HepG2 (cell line): ENCODE measurements around the gene CAPN14. TPM values are rescaled to one million over a fixed set of nuclear protein-coding genes. Genes with fewer than 3 reads are reported as not detected.

Experiments
- ATAC-seq: fragments of 200-7000 bp; cut with Tn5 transposase; 3 replicates; pipeline ENCODE4 v1.9.1; 2020; ENCODE audit warnings: mild to moderate bottlenecking, moderate library complexity
- BruUV-seq: library from RNA; stranded (reverse); fragments of 400-500 nt; replicated peaks from 2 replicates; lab custom pipeline; 2021; lab: Mats Ljungman, UMichigan
- CTCF ChIA-PET: fragments of 300-600 bp; formaldehyde crosslinking; extraction: SDS; loops from one replicate; lab custom pipeline; 2021; ENCODE audit warnings: low total read pairs, inconsistent platforms, low intra/inter-chr PET ratio; lab: Yijun Ruan, JAX
- POLR2A ChIA-PET: fragments of 350-600 bp; sonication (Branson Sonifier 250); formaldehyde crosslinking; loops from one replicate; lab custom pipeline; 2020; ENCODE audit warnings: antibody characterized with exemption, inconsistent platforms; lab: Yijun Ruan, JAX
- DNase-seq: peaks from one replicate; pipeline ENCODE4 v3.0.0-alpha.2; 2015; ENCODE audit warnings: low spot score
- FAIRE-seq: peaks from 3 replicates; lab custom pipeline; 2011; peaks lifted over from hg19 to GRCh38; lab: Jason Lieb, UNC
- H2AFZ ChIP-seq: one replicate; pipeline ENCODE4 v1.6.1; 2011; ENCODE audit warnings: low read length, inconsistent platforms
- H3K27ac ChIP-seq: fragments of 300-600 bp; 3 replicates; pipeline ENCODE4 v1.8.0; 2011; ENCODE audit warnings: mixed run types, mild to moderate bottlenecking, mixed read lengths, low read length, inconsistent platforms; ENCODE audit not compliant: insufficient read depth; ENCODE audit errors: extremely low read length
- H3K27me3 ChIP-seq, 2 experiments: fragments of 200-600 bp in 1 of 2; 2 replicates in 1 of 2; 3 replicates in 1 of 2; pipeline versions ENCODE4 v1.6.0 to v1.8.0; 2011; ENCODE audit warnings: low read length in 2 of 2, mild to moderate bottlenecking in 2 of 2, moderate library complexity in 2 of 2, inconsistent platforms in 1 of 2; ENCODE audit not compliant: insufficient read depth in 2 of 2, control insufficient read depth in 1 of 2
- H3K36me3 ChIP-seq, 2 experiments: fragments of 200-600 bp in 1 of 2; replicated peaks in 1 of 2; 2 replicates in 1 of 2; 3 replicates in 1 of 2; pipeline versions ENCODE4 v1.5.1 to v1.8.0; 2011; ENCODE audit warnings: low read length in 2 of 2, inconsistent platforms in 1 of 2; ENCODE audit not compliant: insufficient read depth in 2 of 2, control insufficient read depth in 1 of 2
- H3K4me1 ChIP-seq: 2 replicates; pipeline ENCODE4 v1.5.1; 2012; ENCODE audit warnings: low read length, inconsistent platforms; ENCODE audit not compliant: insufficient read depth
- H3K4me2 ChIP-seq: 2 replicates; pipeline ENCODE4 v1.6.0; 2011; ENCODE audit warnings: low read depth, low read length, inconsistent platforms
- H3K4me3 ChIP-seq, 3 experiments: fragments of 200-600 bp in 1 of 3; sonication (generic), shearing (Covaris generic) in 1 of 3; replicated peaks in 1 of 3; 2 replicates each; pipeline ENCODE4 v1.5.1; 2011 to 2016; ENCODE audit warnings: low read length in 3 of 3, inconsistent platforms in 2 of 3, low read depth in 2 of 3, mild to moderate bottlenecking in 2 of 3, control low read depth in 1 of 3, mixed read lengths in 1 of 3; ENCODE audit not compliant: insufficient read depth in 1 of 3
- H3K79me2 ChIP-seq: one replicate; pipeline ENCODE4 v1.6.1; 2011; ENCODE audit warnings: low read length, inconsistent platforms; ENCODE audit not compliant: insufficient read depth
- H3K9ac ChIP-seq: 2 replicates; pipeline ENCODE4 v1.6.0; 2011; ENCODE audit warnings: mild to moderate bottlenecking, low read depth, low read length, inconsistent platforms; ENCODE audit not compliant: insufficient read depth
- H3K9me3 ChIP-seq: 2 replicates; pipeline ENCODE4 v1.5.1; 2012; ENCODE audit warnings: mild to moderate bottlenecking, low read length
- H4K20me1 ChIP-seq: 2 replicates; pipeline ENCODE4 v1.6.0; 2011; ENCODE audit warnings: inconsistent platforms, mild to moderate bottlenecking, low read length, moderate library complexity; ENCODE audit not compliant: insufficient read depth
- CHD2 ChIP-seq: IDR thresholded peaks from 2 replicates; pipeline ENCODE4 v1.6.1; 2011; ENCODE audit warnings: low read depth, low read length, improper control_type of control experiment
- KAT2B ChIP-seq: fragments of 150-350 bp; IDR thresholded peaks from 2 replicates; pipeline ENCODE4 v1.6.1; 2014; ENCODE audit warnings: low read depth, low read length, borderline replicate concordance
- PLRG1 ChIP-seq: fragments of 450-650 bp; conservative IDR thresholded peaks from 2 replicates; pipeline ENCODE4 v1.6.1; 2016
- SMAD9 ChIP-seq: sonication (generic); formaldehyde crosslinking; IDR thresholded peaks from 2 replicates; pipeline ENCODE4 v1.5.1; 2020; ENCODE audit warnings: mild to moderate bottlenecking, missing genetic modification reagents
- ZNF33A ChIP-seq: sonication (generic); formaldehyde crosslinking; IDR thresholded peaks from 2 replicates; pipeline ENCODE4 v1.5.1; 2020; ENCODE audit warnings: missing genetic modification reagents, mild to moderate bottlenecking, moderate library complexity, borderline replicate concordance
- ZNF343 ChIP-seq: sonication (generic); formaldehyde crosslinking; IDR thresholded peaks from 2 replicates; pipeline ENCODE4 v1.4.0; 2020; ENCODE audit warnings: mild to moderate bottlenecking, missing genetic modification reagents
- ZNF451 ChIP-seq: sonication (generic); formaldehyde crosslinking; IDR thresholded peaks from 2 replicates; pipeline ENCODE4 v1.5.0; 2020; ENCODE audit warnings: mild to moderate bottlenecking, missing genetic modification reagents
- ZNF724P ChIP-seq: sonication (generic); formaldehyde crosslinking; IDR thresholded peaks from 2 replicates; pipeline ENCODE4 v1.8.0; 2022; ENCODE audit warnings: missing genetic modification reagents, borderline replicate concordance
- ZSCAN21 ChIP-seq: sonication (generic); formaldehyde crosslinking; IDR thresholded peaks from 2 replicates; pipeline ENCODE4 v1.8.0; 2022; ENCODE audit warnings: mild to moderate bottlenecking, missing genetic modification reagents, moderate library complexity, borderline replicate concordance
- WGBS: methylation state at CpG from one replicate; pipeline ENCODE4 v1.1.6; 2017; ENCODE audit warnings: low lambda C conversion rate; 5-methylcytosine and 5-hydroxymethylcytosine counted together
- in situ Hi-C: cut with HindIII; loops from 2 replicates; pipeline ENCODE4 v1.10.0; 2017; ENCODE audit warnings: low pct_unique_long_range_greater_than_20kb; ENCODE audit not compliant: extremely low pct_ligation_motif_present
- intact Hi-C: fragments of 100-400 bp; cut with micrococcal nuclease; formaldehyde crosslinking; loops from one replicate; pipeline ENCODE4 v1.10.0; 2022; ENCODE audit not compliant: unreplicated experiment
- polyA plus RNA-seq, 8 experiments: library from polyadenylated mRNA; depleted of rRNA in 3 of 8; stranded (reverse) in 7 of 8; unstranded in 1 of 8; fragments of >200 nt; fragmentation: Illumina TruSeq in 4 of 8; extraction: Trizol in 4 of 8; gene quantifications; 2 replicates each; pipeline versions ENCODE4 v1.2.1 to v1.2.3, GENCODE V29; 2011 to 2016; ENCODE audit warnings: low read depth in 4 of 8, missing spikeins in 1 of 8, mixed read lengths in 1 of 8; ENCODE audit not compliant: insufficient read depth in 1 of 8
- total RNA-seq, 5 experiments: library from RNA; depleted of rRNA; stranded (reverse); fragments of >200 nt; fragmentation: Illumina TruSeq; extraction: Trizol; gene quantifications; 2 replicates each; pipeline ENCODE4 v1.2.3, GENCODE V29; 2016; ENCODE audit warnings: low read depth in 1 of 5
- TF ChIP-seq, protein P1 (sequence below): sonication (generic); formaldehyde crosslinking; IDR thresholded peaks from 2 replicates; pipeline ENCODE4 v1.8.1; 2022; ENCODE audit warnings: low read depth, mild to moderate bottlenecking, missing genetic modification reagents
- TF ChIP-seq, protein P2 (sequence below): IDR thresholded peaks from 2 replicates; pipeline ENCODE4 v1.4.0; 2020; ENCODE audit warnings: mild to moderate bottlenecking, missing genetic modification reagents

CAPN14 gene
- total and polyA plus RNA-seq, 2 of the 13 experiments (the other 11 are each of a cell fraction or from before 2014, with no cell fraction given), result not detected

DNA sequence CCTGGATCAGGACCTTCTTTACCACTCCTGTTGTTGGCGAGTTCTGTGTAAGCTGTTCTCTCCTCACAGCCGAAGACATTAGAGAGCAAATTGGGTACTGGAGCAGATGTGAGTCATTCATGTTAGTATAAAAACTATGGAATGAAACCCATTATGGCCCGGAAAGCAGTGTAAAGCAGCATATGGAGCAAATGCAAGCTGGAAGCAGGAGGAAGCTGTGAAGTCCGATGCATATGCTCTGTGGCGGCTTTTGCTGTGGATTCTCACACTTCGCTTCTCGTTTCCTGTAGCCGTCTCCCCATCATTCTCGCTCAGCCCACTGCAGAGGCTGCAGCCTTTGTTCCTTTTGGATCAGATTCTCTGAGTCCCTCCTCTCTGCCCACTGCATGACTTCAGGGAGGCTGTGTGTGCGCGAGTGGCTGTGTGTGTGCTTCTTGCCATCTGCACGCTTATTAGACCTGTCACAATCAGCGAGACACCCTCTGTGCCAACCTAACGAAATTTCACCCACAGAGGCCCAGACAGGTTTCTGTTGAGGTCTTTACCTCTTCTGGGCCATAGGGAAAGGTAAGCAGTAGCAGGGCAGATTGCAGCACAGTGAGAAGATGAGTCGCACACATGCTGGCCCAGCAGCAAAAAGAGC, 75.8 kb downstream of the CAPN14 start (continued):
- TF ChIP-seq, protein P1, sequence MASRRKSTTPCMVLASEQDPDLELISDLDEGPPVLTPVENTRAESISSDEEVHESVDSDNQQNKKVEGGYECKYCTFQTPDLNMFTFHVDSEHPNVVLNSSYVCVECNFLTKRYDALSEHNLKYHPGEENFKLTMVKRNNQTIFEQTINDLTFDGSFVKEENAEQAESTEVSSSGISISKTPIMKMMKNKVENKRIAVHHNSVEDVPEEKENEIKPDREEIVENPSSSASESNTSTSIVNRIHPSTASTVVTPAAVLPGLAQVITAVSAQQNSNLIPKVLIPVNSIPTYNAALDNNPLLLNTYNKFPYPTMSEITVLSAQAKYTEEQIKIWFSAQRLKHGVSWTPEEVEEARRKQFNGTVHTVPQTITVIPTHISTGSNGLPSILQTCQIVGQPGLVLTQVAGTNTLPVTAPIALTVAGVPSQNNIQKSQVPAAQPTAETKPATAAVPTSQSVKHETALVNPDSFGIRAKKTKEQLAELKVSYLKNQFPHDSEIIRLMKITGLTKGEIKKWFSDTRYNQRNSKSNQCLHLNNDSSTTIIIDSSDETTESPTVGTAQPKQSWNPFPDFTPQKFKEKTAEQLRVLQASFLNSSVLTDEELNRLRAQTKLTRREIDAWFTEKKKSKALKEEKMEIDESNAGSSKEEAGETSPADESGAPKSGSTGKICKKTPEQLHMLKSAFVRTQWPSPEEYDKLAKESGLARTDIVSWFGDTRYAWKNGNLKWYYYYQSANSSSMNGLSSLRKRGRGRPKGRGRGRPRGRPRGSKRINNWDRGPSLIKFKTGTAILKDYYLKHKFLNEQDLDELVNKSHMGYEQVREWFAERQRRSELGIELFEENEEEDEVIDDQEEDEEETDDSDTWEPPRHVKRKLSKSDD (CRISPR knock-in tag), result no peak
- TF ChIP-seq ZNF724P (CRISPR knock-in tag), result no peak
- TF ChIP-seq, all 625 proteins: peak for 0

DNA sequence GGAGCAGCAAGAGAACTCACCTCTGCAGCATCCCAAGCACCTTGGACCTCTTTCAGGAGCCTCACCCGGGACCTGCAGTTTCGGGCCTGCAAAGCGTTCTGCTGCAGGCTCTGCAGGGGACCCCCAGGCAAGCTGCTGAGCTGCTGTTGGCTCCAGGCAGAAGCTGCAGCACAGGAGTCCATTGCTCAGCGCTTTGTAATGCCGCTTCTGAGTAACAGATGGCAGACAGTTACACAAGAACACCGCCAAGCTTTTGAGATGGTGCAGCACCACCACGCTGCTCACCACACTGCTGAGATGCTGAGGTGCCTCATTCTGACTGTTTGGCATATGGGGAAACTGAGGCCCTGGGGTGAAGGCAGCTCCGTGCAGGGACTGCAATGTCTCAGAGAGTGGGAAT, 77.2 kb downstream of the CAPN14 start:
- Histone ChIP-seq H3K4me3 (no peak overlapping the region), H3K27ac (no peak overlapping the region), H3K9ac (no peak overlapping the region), H3K36me3 (no peaks in the 10 kb centered on the region), H3K9me3 (no peaks in the 10 kb centered on the region), H3K4me2 (no peak overlapping the region), H3K4me1 (no peaks in the 10 kb centered on the region), H3K79me2 (no peaks in the 10 kb centered on the region), H3K27me3 (peaks cover 3 to 40% of the 10 kb centered on the region in 2 experiments; a peak in 2 of 5 replicates), H2AFZ (no peak overlapping the region), H4K20me1 (no peaks in the 10 kb centered on the region)
- ChIA-PET POLR2A (no interaction called here), CTCF (no interaction called here)
- intact Hi-C loops, result no loop called here
- no TSS peak for BruUV-seq
- DNase-seq, result no peak
- in situ Hi-C loops, result no loop called here
- FAIRE-seq, result no peak
- 5% methylated on average over 7 of the region's 8 CpGs for WGBS
- peak; percentile 40; the same call in 2 of the 3 replicates for ATAC-seq
- no peak for TF ChIP-seq ZNF451 (CRISPR knock-in tag)
- TF ChIP-seq SMAD9 (CRISPR knock-in tag), result no peak
- TF ChIP-seq PLRG1, result no peak
- no peak for TF ChIP-seq CHD2
- TF ChIP-seq ZNF33A (CRISPR knock-in tag), result no peak
- TF ChIP-seq, protein P2, sequence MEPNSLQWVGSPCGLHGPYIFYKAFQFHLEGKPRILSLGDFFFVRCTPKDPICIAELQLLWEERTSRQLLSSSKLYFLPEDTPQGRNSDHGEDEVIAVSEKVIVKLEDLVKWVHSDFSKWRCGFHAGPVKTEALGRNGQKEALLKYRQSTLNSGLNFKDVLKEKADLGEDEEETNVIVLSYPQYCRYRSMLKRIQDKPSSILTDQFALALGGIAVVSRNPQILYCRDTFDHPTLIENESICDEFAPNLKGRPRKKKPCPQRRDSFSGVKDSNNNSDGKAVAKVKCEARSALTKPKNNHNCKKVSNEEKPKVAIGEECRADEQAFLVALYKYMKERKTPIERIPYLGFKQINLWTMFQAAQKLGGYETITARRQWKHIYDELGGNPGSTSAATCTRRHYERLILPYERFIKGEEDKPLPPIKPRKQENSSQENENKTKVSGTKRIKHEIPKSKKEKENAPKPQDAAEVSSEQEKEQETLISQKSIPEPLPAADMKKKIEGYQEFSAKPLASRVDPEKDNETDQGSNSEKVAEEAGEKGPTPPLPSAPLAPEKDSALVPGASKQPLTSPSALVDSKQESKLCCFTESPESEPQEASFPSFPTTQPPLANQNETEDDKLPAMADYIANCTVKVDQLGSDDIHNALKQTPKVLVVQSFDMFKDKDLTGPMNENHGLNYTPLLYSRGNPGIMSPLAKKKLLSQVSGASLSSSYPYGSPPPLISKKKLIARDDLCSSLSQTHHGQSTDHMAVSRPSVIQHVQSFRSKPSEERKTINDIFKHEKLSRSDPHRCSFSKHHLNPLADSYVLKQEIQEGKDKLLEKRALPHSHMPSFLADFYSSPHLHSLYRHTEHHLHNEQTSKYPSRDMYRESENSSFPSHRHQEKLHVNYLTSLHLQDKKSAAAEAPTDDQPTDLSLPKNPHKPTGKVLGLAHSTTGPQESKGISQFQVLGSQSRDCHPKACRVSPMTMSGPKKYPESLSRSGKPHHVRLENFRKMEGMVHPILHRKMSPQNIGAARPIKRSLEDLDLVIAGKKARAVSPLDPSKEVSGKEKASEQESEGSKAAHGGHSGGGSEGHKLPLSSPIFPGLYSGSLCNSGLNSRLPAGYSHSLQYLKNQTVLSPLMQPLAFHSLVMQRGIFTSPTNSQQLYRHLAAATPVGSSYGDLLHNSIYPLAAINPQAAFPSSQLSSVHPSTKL (CRISPR knock-in tag), result no peak
- TF ChIP-seq ZNF343 (CRISPR knock-in tag), result no peak
- TF ChIP-seq KAT2B, result no peak
- no peak for TF ChIP-seq ZSCAN21 (CRISPR knock-in tag)
- TF ChIP-seq, all 625 proteins: peak for 0
